Activated naive CD4-positive, alpha-beta T cell treated with anti-CD3 and anti-CD28 coated beads, Interleukin-2, amount 50 U/mL, for 72 hours (primary cell): Measurements from ENCODE around the gene KCNH6. TPM values are rescaled to one million over a fixed set of nuclear protein-coding genes. Genes with fewer than 3 reads are reported as not detected.

Experiments
- ATAC-seq, 2 donors: fragments of 150-1000 bp; cut with Tn5 transposase; 2 replicates each; pipeline ENCODE4 v1.10.0; 2021; ENCODE audit warnings: mild to moderate bottlenecking in 2 of 2, moderate library complexity in 2 of 2
- DNase-seq, 2 donors: peaks; one replicate each; pipeline ENCODE4 v3.0.0; 2021 to 2022; ENCODE audit warnings: low spot score in 2 of 2
- H3K27ac Mint-ChIP-seq, 2 donors: one replicate each; pipeline ENCODE4 v1.8.0; 2022; ENCODE audit warnings: mild to moderate bottlenecking in 2 of 2, mixed read lengths in 2 of 2
- H3K36me3 Mint-ChIP-seq, 2 donors: one replicate each; pipeline ENCODE4 v1.8.0; 2022; ENCODE audit warnings: mixed read lengths in 2 of 2
- H3K9me3 Mint-ChIP-seq, 2 donors: one replicate each; pipeline ENCODE4 v1.8.0; 2022; ENCODE audit warnings: mixed read lengths in 2 of 2
- total RNA-seq, 2 donors: library from RNA; stranded (reverse); gene quantifications; one replicate each; pipeline ENCODE4 v1.2.3, GENCODE V29; 2022

KCNH6 gene
- total RNA-seq, 2 donors from 2014 or later, result 0.08 TPM; not detected in 1

- DNase-seq, result no peak
- no peak overlapping the region for H3K27ac Mint-ChIP-seq
- no peaks in the 10 kb centered on the region for H3K9me3 Mint-ChIP-seq
- ATAC-seq, result peak in 1 of 2 donors; percentile 65
- H3K36me3 Mint-ChIP-seq, result no peaks in the 10 kb centered on the region
Measured at GRCh38 chr17:63537991-63538692, 15.0 kb downstream of the KCNH6 start.

GRCh38 chr17:63538693-63539595 is 15.8 kb downstream of the KCNH6 start:
- no peaks in the 10 kb centered on the region for H3K9me3 Mint-ChIP-seq
- H3K36me3 Mint-ChIP-seq, result no peaks in the 10 kb centered on the region
- DNase-seq, result no peak
- H3K27ac Mint-ChIP-seq, result no peak overlapping the region
- no peak for ATAC-seq

GRCh38 chr17:63540590-63540989 is 17.4 kb downstream of the KCNH6 start:
- ATAC-seq (no peak), DNase-seq (no peak)
- H3K9me3 Mint-ChIP-seq, result no peaks in the 10 kb centered on the region
- H3K27ac Mint-ChIP-seq, result peak overlapping the region in 1 of 2 donors; percentile 26
- no peaks in the 10 kb centered on the region for H3K36me3 Mint-ChIP-seq

GRCh38 chr17:63542218-63542545 is 19.0 kb downstream of the KCNH6 start:
- Mint-ChIP-seq H3K27ac (no peak overlapping the region), H3K36me3 (no peaks in the 10 kb centered on the region), H3K9me3 (no peaks in the 10 kb centered on the region)
- ATAC-seq (no peak), DNase-seq (no peak)

DNA sequence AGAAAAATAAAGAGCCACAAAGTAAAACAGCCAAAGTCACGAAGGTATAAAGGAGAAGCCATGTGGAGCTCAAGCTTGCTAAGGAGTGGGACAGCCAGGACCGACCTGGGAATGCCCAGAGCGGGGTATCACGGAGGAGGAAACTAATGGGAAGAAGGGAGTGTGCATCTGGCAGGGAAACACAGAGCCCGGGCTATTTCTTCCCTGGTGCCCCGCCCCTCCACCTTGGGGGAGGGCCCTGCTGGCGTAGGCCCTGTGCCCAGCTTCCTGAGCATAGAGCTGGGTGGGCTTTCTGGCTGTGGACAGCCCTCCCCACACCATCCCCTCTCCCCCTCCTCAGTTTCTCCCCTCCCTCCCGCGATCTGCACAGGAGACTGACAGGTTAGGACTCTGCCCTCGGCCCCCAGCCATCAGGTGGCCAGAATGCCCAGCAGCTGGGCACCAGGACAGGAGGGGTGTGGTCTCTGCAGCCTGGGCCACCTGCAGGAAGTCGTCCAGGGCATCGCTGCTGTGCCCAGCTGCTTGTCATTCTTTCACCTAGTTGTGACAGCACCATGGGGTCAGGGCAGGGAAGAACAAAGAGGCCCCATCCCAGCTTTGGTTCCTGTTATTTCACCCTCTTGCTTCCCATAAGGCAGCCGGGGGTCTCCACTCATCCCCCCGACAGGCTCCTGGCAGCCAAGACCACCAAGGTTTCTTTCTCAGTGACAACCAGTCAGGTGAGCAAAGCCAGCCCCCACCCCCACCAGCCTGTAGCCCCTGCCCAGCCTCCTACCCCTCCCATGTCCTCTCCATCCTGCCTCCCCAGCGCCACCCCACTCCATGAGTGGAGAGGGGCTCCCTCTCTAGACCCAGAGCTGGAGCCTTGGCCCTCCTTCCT is 20.0 kb downstream of the KCNH6 start:
- H3K9me3 Mint-ChIP-seq, result no peaks in the 10 kb centered on the region
- H3K27ac Mint-ChIP-seq, result no peak overlapping the region
- DNase-seq (no peak), ATAC-seq (no peak)
- H3K36me3 Mint-ChIP-seq, result no peaks in the 10 kb centered on the region

DNA sequence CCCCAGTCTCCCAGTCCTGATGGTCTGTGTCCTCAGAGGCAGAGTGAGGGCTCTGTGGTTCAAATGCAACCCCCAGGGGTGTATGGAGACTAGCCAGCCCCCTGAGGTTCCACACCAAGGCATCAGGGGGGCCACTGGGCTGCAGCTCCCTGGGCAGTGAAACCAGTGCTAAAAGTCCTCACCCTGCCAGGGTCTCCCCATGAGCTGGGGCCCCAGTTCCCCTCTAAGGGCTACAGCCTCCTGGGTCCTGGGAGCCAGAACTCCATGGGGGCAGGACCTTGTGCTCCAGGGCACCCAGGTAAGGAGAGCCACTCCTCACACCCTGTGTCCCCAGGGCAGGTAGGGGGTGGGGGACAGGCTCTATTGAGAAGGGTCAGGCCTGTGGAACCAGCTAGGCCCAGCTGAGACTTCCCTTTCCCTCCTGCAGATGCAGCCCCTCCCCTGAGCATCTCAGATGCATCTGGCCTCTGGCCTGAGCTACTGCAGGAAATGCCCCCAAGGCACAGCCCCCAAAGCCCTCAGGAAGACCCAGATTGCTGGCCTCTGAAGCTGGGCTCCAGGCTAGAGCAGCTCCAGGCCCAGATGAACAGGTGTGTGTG is 20.8 kb downstream of the KCNH6 start:
- Mint-ChIP-seq H3K9me3 (no peaks in the 10 kb centered on the region), H3K27ac (no peak overlapping the region), H3K36me3 (no peaks in the 10 kb centered on the region)
- ATAC-seq (no peak), DNase-seq (no peak)

DNA sequence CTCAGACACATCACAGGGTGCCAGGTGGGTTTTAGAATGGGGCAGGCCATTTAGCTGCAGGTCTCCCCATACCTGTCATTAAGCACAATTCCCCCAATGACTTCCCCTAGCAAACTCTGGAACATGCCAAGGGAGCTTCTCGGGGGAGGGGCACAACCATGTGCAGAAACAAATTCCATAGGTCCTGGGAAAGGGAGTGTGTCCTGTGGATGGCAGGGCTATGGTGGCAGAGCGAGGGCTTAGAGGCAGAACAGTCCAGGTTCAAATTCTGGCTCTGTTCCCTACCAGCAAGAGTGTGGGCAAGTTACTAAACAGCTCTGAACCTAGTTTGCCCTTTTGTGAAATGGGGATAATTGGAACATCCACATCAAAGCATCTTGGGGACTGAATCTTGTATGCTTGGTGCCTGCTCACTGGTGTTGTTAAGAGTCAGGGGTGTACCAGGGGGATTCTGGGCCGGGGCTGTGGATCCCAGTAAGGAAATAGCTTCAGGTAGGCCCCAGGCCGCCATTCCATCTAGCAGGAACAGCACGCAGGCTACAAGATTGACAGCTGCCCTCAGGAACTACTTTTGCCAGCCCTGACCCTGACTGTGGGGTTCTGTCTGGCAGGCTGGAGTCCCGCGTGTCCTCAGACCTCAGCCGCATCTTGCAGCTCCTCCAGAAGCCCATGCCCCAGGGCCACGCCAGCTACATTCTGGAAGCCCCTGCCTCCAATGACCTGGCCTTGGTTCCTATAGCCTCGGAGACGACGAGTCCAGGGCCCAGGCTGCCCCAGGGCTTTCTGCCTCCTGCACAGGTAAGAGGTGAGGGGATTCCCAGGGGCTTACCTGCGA is 21.5 kb downstream of the KCNH6 start:
- ATAC-seq (no peak), DNase-seq (no peak)
- no peaks in the 10 kb centered on the region for H3K9me3 Mint-ChIP-seq
- H3K27ac Mint-ChIP-seq, result no peak overlapping the region
- H3K36me3 Mint-ChIP-seq, result no peaks in the 10 kb centered on the region

DNA sequence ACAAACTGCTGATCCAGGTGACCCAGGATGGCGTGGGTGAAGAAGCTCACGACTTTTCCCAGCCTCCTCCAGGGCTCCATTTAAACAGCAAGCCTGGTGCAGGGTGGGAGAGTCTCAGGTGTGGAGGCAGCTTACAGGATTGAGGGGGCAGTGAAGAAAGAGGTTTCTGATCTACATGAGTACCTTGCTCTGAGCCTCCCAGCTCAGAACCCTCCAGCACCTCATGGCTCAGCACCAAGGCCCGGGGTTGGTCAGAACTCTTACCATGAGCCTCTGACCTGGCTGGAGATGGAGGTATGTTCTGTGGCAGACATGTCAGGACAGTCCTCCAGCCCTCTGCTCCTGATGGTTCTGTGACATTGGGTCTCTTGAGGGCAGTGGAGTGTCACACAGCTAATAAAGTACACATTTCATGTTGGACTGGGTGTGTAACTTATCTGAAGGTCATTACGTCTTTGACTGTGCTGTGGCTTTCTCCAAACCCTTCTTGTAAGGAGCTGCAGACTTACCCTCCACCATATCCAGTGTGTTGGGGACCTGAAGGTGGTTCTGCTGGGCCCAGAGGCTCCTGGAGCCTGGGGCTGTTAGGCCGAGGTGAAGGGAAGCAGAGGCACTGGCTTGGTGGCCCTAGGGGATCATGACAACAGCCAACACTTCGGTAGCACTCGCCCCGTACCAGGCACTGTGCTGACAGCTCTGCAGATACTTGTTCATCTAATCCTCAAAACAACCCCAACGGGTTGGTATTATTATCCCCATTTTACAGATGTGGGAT is 23.3 kb downstream of the KCNH6 start:
- H3K9me3 Mint-ChIP-seq, result no peaks in the 10 kb centered on the region
- ATAC-seq (no peak), DNase-seq (no peak)
- H3K27ac Mint-ChIP-seq, result peak overlapping the region in 1 of 2 donors; percentile 14
- H3K36me3 Mint-ChIP-seq, result peaks cover 10 to 14% of the 10 kb centered on the region in 2 donors

GRCh38 chr17:63547083-63547523 is 23.9 kb downstream of the KCNH6 start:
- H3K27ac Mint-ChIP-seq, result no peak overlapping the region
- H3K36me3 Mint-ChIP-seq, result peaks cover 11 to 20% of the 10 kb centered on the region in 2 donors
- ATAC-seq, result no peak

GRCh38 chr17:63549289-63549945 is 26.3 kb downstream of the KCNH6 start:
- Mint-ChIP-seq H3K27ac (peak overlapping the region; percentile 96 to 99), H3K9me3 (no peaks in the 10 kb centered on the region), H3K36me3 (peaks cover 11 to 26% of the 10 kb centered on the region in 2 donors)
- DNase-seq (no peak), ATAC-seq (peak; percentile 26 to 28)

More at GRCh38 chr17:63547083-63547523, 23.9 kb downstream of the KCNH6 start:
- H3K9me3 Mint-ChIP-seq, result no peaks in the 10 kb centered on the region
- DNase-seq, result no peak

- ATAC-seq, result peak; percentile 95 to 96
- DNase-seq, result peak; percentile 98 to 100
- no peaks in the 10 kb centered on the region for H3K9me3 Mint-ChIP-seq
- H3K36me3 Mint-ChIP-seq, result peaks cover 11 to 32% of the 10 kb centered on the region in 2 donors
- peak within 1 kb of the TSS; percentile 96 to 99 for H3K27ac Mint-ChIP-seq
Measured at GRCh38 chr17:63549946-63550816, 27.0 kb downstream of the KCNH6 start, which contains the start of gene DCAF7. Gene DCAF7 (plus strand): TSS chr17:63550477. CDS start chr17:63550678, 201 bp downstream.

GRCh38 chr17:63550817-63551639 is 27.9 kb downstream of the KCNH6 start:
- Mint-ChIP-seq H3K36me3 (peaks cover 11 to 40% of the 10 kb centered on the region in 2 donors), H3K27ac (peak overlapping the region; percentile 96 to 99), H3K9me3 (no peaks in the 10 kb centered on the region)
- DNase-seq, result peak in 1 of 2 donors; percentile 25
- ATAC-seq, result no peak

GRCh38 chr17:63552211-63552610 is 29.1 kb downstream of the KCNH6 start:
- H3K36me3 Mint-ChIP-seq, result peaks cover 11 to 49% of the 10 kb centered on the region in 2 donors
- no peak for DNase-seq
- ATAC-seq, result no peak
- peak overlapping the region; percentile 10 to 96 for H3K27ac Mint-ChIP-seq
- H3K9me3 Mint-ChIP-seq, result no peaks in the 10 kb centered on the region
